DMS114 treated with DMSO at 0.1 percent for 48 hours (cell line): Measurements from ENCODE around the gene PERP.
"Not testable (repeated sequence)": the region's sequence is repeated elsewhere in the genome, so short reads cannot be mapped to it uniquely, and the experiment has no call there.

Experiments
- DNase-seq: peaks from one replicate; lab custom pipeline; 2025; ENCODE audit not compliant: unreplicated experiment; lab: John Stamatoyannopoulos, UW

PERP gene

DNA sequence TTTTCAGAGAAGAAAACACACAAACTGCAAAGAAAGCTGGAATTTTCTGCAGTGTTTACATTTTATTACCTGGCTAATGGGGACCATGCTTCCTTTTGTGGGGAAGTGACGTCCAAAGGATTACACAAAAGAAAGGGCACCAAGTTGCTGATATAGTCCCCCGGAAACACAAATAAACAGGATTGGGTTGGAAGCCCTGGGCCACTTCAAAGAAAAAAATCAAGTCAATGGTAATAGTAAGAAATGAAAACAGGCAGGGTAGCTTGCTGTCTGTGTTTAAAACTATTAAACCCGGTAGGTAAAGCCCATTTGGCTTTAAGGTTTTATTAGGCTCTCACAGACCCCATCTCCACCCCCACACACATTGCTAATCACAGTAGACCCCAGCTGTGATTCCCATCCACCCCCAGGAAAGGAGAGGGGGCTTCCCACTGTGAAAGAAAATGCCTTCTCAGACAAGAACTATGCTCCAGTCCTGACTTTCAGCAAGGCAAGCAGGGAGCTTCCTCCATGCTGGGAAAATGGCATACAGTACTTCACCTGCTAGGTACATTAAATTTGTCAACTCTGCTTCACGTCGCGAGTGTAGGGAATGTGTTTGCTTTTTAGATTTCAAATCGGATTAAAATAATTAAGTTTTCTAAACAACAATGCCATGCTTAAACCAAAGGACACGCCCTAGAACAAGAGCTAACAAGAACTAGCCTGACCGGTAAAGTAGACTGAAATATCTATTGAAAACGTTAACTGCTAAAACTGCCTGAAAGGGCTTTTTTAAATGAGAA, 1.1 kb downstream of the PERP start:
- DNase-seq: no peak

DNA sequence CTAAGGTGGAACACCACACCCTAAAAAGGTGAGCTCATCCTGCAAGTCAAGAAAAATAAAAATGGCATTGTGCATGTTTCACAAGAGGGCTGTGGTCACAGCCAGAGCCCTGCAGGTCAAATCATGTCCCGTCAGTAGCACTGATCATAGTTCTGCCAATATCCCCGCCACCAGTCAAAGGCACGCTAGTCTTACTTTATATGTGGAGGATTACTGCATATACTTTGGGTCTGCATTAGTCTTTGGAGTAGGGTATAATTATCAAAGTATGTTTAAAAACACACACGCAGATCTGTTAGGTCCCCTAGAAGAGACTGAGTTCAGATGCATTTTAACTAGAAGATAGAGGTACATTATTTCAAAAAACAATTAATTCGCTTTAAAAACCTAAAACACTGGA, 1.8 kb downstream of the PERP start:
- no peak for DNase-seq

DNA sequence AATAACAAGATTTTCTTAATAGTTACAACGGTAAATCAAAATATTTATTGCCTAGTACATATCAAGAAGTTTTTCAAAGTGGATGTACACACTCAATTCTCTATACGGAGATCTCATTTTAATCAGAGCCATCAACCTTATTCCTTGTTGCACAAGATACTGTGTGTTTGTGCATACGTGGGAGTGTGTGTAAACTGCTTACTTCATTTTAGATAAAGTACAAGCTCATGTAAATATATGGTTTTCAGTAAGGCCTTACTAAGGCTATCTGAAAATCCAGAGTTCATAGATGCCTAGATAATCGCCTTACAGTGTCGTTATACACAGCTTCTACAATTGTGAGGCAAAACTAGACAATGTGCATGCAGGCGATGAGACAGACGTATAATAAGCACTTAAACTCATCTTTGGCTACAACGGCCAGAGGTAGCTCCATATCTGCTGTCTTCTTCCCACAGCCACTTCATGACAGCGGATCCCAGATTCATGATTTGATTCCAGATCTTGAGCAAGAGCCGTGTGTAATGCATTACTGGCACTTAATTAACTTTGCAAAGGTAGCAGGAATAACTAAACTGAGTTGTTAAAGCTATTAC, 2.5 kb downstream of the PERP start:
- no peak for DNase-seq

DNA sequence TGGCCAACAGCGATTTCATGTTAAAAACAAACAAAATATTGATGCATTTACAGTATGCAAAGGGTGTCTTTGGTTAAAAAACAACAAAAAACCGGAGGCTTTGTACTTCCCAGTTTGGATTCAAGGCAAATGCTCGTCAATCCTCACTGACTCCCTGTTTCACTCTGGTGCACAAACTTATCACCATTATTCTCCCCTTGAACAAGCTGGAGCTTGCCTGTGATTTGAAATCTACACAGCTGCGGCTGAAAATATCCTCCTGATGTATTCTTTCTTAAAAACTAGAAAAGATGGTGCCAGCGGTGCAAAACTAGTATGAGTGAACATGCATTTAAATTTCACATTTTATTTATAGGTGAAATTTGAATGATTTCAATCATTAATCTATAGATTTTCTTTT, 3.3 kb downstream of the PERP start:
- no peak for DNase-seq

DNA sequence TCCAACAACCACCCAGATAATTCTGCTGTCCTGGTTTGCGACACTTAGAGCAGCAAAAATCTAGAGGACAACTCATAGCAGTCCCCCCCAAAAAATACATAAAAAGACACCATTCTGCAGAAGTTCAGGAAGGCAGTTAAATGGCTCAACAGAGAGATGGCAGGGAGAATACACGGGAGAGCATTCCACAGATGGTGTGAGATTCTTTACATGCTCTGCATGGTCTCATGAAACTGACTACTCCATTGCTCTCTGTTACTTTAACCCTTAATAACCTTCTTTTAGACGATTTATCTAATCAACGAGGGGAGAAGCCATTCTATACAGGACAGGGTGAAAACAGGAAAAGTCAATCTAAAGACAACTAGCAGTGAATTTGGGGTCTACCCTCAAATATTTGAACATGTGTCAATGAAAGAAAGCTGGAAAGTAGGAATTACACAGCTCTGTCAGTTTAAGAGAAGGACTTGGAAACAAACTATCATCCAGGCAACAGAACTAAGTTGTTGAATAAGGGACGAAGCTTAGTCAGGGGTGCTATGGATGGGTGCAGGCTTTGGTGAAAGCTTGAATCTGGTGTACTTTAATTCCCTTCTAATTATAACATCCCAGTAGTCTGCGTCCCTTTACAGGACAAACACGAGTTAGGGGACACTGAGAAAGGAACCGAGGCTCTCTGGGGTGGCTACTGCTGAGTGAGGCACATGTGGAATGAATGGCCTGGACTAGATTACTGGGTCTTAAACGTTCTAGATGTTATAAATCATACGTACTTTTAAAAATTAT, 5.1 kb downstream of the PERP start:
- DNase-seq: no peak

DNA sequence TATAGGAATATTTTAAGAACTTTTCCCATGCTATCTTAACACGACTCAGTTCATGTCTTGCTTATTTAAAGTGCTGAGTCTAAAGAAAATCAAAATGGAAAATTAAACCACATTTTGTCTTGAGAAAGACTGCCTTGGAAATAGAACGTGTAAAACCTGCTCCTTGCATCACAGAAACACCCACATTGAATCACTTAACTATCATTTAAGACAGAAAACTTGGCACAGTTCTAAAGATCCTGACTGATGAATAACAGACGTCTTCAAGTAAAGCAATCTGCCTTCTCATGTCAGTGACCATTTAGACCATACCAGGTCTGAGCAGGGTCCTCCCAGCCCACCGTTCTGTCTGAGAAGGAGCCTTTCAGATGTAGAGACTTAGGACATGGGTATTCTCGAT, 7.4 kb downstream of the PERP start:
- DNase-seq: no peak

DNA sequence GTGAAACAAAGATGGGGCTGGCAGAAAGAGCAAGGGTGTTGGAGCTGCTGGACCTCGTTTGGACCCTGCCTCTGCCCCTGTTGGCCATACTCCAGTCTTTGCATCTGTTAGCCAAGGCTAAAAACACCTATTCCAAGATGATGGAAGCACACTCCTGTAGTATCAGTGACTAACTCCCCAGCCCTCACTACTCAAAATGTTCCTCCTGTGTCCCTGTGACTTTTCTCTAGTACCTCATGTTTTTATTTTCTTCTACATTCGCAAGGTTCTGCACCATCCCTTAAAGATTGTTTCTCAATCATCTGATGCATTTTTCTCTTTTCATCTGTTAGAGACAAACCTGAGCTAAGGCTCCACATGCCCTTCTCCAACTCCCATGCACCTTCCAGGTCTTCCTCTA, 8.9 kb downstream of the PERP start:
- DNase-seq: no peak

DNA sequence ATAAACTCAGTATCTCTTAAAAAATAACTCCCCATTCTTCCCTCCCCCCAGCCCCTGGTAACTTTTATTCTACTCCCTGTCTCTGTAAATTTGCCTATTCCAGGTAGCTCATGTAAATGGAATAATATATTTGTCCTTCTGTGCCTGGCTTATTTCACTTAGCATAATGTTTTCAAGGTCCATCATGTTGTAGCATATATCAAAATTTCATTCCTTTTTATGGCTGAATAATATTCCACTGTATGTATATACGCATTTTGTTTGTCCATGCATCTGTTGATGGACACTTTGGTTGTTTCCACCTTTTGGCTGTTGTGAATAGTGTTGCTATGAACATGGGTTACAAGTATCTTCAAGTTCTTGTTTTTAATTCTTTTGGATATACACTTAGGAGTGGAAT, 13.0 kb downstream of the PERP start:
- DNase-seq: no peak

DNA sequence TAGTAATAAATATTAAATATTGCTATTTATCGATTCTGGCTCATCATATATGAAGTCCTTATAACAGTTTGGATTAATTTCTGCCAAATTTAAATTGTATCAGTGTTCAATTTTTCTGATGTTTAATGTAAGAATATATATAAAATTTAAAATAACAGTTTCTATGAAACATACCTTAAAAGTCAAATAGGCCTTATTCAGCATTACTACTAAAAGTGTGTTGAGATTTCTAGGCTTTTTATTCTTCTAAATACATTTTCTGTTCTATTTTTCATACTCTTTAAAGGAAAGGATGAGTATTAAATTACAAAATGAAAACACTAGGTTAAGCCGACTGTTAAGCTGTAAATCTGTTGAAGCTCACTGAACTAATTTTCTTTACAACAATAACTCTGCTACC, 13.6 kb downstream of the PERP start:
- no peak for DNase-seq

DNA sequence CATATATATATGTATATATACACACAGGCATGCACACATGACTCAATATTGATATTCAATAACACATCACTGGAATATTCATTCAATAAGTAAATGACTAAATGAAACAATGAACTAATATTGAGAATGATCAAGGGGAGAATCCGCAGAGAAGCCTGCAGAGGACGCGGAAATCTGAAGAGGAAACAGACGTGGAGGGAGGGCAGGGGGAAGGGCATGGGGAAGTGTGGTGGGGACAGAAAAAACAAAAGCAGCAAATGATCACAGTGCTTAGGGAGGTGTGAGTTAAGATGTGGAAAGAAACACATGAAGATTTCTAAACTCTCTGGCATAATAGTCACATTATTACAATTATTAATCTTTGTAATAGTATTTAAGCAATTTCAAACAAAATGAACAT, 14.5 kb downstream of the PERP start:
- no peak for DNase-seq

DNA sequence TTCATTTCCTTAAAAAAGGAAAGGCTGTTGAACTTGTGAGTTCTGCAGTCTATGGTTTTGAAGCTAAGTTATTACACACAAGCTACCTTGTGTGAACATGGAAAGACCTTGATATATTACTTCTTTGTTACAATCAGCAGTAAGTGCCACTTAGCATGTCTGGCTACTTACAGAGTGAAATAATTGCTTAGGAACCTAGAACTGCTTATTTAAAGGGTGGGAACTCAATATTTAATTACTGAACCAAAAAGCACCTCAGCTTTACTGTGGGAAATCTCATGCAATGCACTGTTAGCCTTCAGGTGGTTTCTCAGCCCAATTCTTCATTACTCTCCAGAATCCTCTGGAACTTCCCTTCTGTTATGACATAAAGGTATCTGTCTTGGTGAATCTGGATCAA, 17.9 kb downstream of the PERP start:
- DNase-seq: no peak

DNA sequence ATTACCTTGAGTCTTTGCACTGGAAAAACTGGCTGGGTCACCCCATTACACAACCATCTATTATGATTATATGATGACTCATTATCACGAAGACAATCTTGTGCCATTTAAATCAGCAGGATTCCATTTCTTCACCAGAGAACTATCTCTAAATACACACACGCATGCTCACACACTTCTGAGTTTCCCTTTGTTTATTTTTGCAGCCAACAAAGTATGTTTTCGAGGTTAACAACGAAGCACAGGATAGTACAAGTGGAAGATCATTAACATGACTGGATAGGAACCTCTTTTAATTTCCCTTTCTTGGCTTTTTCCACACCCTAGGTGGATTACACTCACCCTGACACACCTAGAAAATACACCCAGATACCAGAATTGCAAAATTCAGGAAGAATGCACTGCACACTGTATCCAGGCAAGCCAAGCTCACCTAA, 18.9 kb downstream of the PERP start:
- no peak for DNase-seq

DNA sequence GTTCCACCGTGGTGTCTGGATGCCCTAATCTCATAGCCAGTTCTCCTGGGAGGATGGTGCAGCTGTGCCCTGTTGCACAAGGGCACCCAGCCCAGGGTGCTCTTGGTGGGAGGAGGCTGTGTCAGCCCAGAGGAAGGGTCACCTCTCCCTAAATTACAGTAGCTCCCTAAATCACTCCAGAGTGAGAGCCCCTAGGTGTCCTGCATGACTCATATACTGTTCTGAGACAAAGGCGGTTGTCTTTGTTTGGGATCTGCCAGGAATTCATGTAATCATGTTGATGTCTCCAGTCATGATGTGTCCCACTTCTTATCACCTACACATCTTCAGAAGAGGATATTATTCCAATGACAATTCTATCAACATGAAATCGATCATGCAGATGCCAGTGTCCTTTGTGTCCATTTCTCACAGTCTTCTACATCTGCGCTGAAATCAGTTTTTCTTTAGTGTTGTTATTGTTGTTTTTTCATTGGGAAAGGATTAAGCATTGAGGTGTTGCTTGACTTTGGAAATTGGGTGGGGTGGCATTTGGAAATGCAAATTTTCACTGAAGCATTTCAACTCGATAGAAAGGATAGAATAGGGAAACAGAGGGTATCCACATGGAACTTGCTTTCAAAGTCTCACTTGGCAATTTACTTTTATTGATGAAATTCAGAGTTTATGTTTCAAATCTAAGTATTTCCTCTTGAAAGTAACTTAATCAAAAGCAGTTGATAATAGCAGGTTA, 19.5 kb downstream of the PERP start:
- DNase-seq: no peak

DNA sequence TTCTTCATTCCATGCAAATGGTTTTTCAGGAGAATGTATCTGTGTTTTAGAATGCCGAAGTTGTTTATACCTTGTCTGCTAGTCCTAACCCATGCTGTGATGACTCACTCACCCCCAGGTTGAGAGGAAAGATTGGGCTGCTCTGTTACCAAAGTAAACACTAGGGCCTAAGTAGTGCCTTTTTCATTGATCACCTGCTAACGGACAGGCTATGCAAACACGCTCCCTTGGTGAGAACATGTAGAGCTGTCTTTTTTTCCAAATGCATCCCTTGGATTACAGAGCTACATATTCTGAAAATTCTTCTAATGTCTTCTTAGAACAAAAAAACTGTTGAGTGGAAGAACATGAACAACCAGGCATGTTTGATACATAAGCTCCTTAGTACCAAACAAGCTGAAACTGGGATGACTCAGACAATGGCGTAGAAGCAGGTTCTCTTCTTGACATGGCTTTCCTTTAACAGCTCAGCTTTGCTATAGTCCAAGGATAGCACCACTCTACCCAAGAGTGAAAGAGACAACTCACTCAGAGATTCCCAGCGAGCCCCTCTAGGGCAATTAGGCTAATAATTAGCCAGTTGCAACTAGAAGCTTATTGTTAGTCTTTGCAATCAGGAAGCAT, 20.5 kb downstream of the PERP start:
- DNase-seq: no peak

DNA sequence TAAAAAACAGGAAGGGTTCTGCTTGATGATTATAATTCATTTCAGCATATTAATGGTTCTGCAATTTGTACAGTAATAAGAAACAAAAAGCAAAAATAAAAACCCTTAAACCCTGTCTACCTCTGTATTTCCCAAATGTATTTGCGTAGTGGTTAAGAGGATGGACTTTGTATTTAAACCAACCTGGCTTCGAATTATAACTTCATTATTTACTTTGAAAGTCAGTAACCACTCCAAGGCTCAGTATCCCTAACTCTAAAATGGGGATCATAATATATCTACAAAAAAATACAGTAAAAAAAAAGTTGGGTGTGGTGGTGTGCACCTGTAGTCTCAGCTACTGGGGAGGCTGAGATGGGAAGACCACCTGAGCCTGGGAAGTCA, 21.4 kb downstream of the PERP start:
- no peak for DNase-seq

DNA sequence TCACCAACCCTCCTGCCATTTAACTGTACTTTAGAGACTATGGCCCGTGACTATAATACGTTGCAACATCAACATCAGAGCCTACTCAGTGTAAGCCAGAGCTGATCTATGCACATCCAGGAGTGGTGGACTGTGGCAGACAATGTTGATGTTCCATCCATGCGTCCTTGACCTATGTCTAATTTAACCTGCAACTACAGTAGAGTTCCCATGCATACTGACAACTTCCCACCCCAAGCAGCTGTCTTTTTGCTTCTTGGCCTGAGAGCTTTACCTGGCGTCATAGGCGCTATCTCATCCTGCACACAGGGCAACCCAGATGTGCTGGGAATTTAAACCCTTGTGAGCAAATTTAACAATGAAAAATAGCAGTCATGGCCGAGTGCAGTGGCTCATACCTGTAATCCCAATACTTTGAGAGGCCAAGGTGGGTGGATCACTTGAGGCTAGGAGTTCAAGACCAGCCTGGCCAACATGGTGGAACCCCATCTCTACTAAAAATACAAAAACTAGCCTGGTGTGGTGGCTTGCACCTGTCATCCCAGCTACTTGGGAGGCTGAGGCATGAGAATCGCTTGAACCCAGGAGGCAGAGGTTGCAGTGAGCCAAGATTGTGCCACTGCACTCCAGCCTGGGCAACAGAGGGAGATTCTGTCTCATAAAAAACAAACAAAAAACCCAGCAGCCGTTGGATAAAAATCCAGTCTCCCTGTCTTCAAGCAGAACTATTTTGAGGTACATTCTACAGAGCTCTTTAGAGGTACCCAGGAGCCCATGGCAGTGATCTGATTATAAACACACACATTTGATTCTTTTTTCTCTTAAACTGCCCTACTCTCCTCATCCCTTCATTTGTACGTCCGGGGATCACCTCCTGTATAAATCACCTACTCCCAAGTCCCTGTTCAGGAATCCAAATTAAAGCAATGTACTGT, 22.0 kb downstream of the PERP start:
- DNase-seq: no peak

DNA sequence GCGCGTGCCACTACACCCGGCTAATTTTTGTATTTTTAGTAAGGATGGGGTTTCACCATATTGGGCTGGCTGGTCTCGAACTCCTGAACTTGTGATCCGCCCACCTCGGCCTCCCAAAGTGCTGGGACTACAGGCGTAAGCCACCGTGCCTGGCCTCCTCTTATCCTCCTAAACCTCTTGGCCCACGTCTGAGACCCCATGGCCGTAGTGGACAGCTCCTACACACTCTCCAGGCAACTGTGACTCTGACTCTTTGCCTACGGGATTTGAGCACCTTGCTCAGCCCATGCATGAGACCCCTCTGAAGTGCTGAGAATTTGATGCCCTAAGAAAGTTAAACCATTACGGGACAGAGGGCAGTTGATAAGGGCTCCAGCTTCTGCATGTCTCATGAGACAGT, 25.0 kb downstream of the PERP start:
- no peak for DNase-seq

DNA sequence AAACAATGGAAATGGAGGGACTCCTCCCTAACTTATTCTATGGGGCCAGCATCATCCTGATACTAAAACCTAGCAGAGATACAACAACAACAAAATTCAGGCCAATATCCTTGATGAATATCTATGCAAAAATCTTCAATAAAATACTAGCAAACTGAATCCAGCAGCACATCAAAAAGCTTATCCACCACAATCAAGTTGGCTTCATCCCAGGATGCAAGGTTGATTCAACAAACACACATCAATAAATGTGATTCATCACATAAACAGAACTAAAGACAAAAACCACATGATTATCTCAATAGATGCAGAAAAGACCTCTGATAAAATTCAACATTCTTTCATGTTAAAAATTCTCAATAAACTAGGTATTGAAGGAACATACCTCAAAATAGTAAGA, 27.7 kb downstream of the PERP start:
- DNase-seq: not testable (repeated sequence)

DNA sequence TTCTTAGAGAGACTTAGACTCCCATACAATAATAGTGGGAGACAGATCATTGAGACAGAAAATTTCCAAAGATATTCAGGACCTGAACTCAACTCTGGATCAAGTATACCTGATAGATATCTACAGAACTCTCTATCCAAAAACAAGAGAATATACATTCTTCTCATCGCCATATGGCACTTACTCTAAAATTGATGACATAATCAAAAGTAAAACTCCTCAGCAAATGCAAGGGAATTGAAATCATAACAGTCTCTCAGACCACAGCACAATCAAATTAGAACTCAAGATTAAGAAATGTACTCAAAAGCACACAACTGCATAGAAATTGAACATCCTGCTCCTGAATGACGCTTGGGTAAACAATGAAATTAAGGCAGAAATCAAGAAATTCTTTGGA, 28.7 kb downstream of the PERP start:
- no peak for DNase-seq

DNA sequence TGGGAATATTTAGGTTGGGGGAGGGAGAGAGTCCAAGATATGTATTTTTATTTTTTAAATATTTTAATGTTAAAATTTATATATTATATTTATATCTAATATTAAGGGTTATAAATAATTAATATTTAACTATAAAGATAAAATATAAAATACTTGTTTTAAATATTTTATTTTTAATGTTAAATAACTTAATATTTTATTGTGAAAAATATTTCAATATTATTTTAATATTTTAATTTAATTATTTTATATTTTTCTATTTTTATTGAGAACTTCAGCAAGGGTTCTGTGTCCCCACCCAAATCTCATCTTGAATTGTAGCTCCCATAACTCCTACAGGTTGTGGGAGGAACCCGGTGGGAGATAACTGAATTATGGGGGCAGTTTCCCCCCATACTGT, 34.0 kb downstream of the PERP start:
- DNase-seq: no peak
